GM19193 (cell line): ENCODE data around the gene CUX1.

ENCODE experiments used
- POLR2A ChIP-seq: IDR thresholded peaks from 4 replicates; pipeline ENCODE4 v1.6.1; 2011; ENCODE audit not compliant: insufficient read depth, insufficient read length; ENCODE audit errors: extremely low read depth

Gene CUX1

GRCh38 chr7:102197599-102197998 lies 380.2 kb downstream of the CUX1 start:
- TF ChIP-seq POLR2A: no peak

- no peak for TF ChIP-seq POLR2A
These were observed 381.1 kb downstream of the CUX1 start for GRCh38 chr7:102198417-102198956.

GRCh38 chr7:102201576-102201975 lies 384.1 kb downstream of the CUX1 start:
- no peak for TF ChIP-seq POLR2A

GRCh38 chr7:102202556-102202955 lies 385.1 kb downstream of the CUX1 start:
- TF ChIP-seq POLR2A: no peak

GRCh38 chr7:102203218-102203617 lies 385.8 kb downstream of the CUX1 start:
- no peak for TF ChIP-seq POLR2A

GRCh38 chr7:102204212-102204611 lies 386.8 kb downstream of the CUX1 start:
- TF ChIP-seq POLR2A: no peak

- TF ChIP-seq POLR2A: no peak
These were observed 388.5 kb downstream of the CUX1 start for GRCh38 chr7:102205915-102206314.

GRCh38 chr7:102208826-102209225 lies 391.4 kb downstream of the CUX1 start:
- no peak for TF ChIP-seq POLR2A

GRCh38 chr7:102210787-102211186 lies 393.4 kb downstream of the CUX1 start:
- no peak for TF ChIP-seq POLR2A

GRCh38 chr7:102211590-102212550 lies 394.4 kb downstream of the CUX1 start:
- TF ChIP-seq POLR2A: no peak

- TF ChIP-seq POLR2A: no peak
These were observed 397.1 kb downstream of the CUX1 start for GRCh38 chr7:102214477-102215072.

GRCh38 chr7:102215256-102215655 lies 397.8 kb downstream of the CUX1 start:
- TF ChIP-seq POLR2A: no peak

GRCh38 chr7:102215711-102216110 lies 398.3 kb downstream of the CUX1 start:
- TF ChIP-seq POLR2A: no peak

- no peak for TF ChIP-seq POLR2A
These were observed 399.3 kb downstream of the CUX1 start for GRCh38 chr7:102216573-102217314.

GRCh38 chr7:102220229-102220850 lies 402.9 kb downstream of the CUX1 start:
- no peak for TF ChIP-seq POLR2A
